ENCODE data around the gene ACAD10.
"Not testable (repeated sequence)": the region's sequence is repeated elsewhere in the genome, so short reads cannot be mapped to it uniquely, and the experiment has no call there.

ACAD10 gene

DNA sequence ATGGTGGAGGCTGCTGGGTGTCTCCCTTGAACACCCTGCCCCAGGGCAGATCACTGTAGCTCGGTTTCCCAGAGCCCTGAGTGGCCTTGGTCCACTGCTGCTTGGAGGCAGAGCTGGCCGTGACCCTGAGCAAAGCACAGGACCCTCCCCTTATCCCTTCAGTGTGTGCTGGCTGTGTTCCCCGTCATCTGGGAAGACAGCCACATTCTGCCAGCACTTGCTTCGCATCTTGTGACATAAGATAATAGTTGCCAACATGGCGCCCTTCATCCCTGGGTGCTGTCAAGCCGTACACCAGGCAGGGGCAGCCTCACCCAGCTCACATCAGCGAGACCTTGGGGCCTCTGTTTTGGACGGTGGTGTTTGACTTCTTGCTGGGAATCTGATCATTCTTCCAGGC is 68.8 kb downstream of the ACAD10 start:
- no peak for DNase-seq

- no peak for DNase-seq
Observed at GRCh38 chr12:111756196-111756595, 70.3 kb downstream of the ACAD10 start.

- no peak for DNase-seq
Observed at GRCh38 chr12:111756681-111757080, 70.8 kb downstream of the ACAD10 start.

DNA sequence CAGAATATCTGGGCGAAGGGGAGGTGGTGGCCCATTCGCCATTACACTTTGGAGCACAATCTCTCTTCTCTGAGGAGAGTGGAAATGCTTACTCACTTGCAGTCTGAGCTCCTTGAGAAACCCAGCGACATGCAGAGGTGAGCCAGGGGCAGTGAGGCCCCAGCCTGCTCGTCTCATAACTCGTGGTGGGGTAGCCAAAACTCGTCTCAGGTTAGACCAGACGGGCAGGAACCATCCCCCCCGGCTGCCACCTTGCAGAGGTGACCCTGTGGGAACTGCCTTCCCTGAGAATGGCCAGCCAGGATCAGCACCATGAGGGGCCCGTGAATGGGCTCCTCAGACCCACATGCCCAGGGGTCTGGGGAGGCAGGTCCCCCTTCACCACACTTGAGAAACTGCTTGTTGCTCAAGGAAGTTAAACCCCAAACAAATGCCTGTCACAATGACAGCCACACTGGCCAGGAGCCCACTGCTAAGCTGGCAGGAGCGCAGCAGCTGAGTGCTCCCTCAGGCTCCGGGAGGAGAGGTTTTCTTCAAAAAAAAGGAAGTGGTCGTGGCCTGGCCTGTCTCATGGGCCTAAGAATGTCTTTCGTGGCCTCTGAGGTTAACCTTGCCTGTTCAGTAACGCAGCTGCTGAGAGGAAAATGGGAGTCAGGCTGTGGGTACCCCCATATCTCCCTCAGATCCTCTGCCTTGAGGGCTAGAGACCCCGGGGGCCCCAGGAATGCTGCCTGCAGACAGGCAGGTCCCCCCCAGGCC is 71.7 kb downstream of the ACAD10 start:
- no peak for DNase-seq

GRCh38 chr12:111758120-111758561 is 72.3 kb downstream of the ACAD10 start:
- no peak for DNase-seq

GRCh38 chr12:111759271-111759670 is 73.4 kb downstream of the ACAD10 start:
- no peak for DNase-seq

GRCh38 chr12:111759991-111760390 is 74.1 kb downstream of the ACAD10 start:
- DNase-seq: no peak

GRCh38 chr12:111761099-111761498 is 75.2 kb downstream of the ACAD10 start:
- DNase-seq: no peak

GRCh38 chr12:111761706-111762105 is 75.9 kb downstream of the ACAD10 start:
- no peak for DNase-seq

- DNase-seq: not testable (repeated sequence)
Observed at GRCh38 chr12:111763552-111763951, 77.7 kb downstream of the ACAD10 start.

GRCh38 chr12:111764120-111764821 is 78.4 kb downstream of the ACAD10 start:
- DNase-seq: no peak

DNA sequence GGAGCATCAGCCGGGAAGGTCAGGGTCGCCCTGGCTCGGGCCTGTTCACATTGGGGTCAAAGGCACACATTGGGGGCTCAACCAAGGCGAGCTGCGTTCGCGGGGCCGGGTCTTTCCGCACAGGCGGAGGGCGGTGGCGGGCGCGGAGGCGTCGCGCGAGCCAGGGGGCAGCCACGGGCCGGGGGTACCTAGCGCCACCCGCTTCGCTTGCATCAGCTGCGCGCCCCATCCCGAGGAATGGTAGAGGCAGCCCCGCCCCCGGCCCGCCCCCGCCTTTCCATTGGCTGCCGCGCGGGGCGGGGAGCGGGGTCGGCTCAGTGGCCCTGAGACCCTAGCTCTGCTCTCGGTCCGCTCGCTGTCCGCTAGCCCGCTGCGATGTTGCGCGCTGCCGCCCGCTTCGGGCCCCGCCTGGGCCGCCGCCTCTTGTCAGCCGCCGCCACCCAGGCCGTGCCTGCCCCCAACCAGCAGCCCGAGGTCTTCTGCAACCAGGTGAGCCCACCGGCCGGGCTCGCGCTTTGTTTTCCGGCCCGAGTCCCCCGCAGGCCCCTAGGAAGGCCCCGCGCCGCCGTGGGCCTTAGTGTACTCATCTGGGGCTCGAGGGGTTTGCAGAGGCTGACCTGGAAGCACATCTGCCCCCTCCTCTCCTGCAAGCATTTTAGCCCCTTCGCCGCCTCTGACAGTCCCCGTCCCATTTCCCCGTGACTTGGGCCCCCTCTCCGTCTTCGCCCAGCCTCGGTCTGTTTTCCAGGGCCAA is 80.9 kb downstream of the ACAD10 start, which contains the start of gene ALDH2:
TSS of gene ALDH2 (plus strand) at position 326 of the 754 bp plus-strand sequence. CDS start at position 376, 50 bp downstream.
- DNase-seq: peak; percentile 23

- DNase-seq: no peak
Observed at GRCh38 chr12:111767362-111768158, 81.7 kb downstream of the ACAD10 start.

- DNase-seq: no peak
Observed at GRCh38 chr12:111768159-111768895, 82.5 kb downstream of the ACAD10 start.

DNA sequence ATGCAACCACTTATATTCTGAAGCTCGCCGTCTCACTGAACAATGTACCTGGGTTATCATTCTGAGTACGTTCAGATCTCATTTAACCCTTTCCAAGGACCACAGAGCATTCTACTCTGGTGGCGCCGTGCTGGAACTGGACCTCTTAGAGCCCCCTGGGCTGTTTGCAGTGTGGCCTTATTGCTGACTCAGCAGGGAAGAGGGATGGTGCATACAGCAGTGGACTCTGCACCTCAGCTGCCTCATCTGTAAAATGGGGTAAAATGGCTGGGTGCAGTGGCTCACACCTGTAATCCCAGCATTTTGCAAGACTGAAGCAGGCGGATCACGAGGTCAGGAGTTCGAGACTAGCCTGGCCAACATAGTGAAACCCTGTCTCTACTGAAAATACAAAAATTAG is 83.7 kb downstream of the ACAD10 start:
- no peak for DNase-seq

DNA sequence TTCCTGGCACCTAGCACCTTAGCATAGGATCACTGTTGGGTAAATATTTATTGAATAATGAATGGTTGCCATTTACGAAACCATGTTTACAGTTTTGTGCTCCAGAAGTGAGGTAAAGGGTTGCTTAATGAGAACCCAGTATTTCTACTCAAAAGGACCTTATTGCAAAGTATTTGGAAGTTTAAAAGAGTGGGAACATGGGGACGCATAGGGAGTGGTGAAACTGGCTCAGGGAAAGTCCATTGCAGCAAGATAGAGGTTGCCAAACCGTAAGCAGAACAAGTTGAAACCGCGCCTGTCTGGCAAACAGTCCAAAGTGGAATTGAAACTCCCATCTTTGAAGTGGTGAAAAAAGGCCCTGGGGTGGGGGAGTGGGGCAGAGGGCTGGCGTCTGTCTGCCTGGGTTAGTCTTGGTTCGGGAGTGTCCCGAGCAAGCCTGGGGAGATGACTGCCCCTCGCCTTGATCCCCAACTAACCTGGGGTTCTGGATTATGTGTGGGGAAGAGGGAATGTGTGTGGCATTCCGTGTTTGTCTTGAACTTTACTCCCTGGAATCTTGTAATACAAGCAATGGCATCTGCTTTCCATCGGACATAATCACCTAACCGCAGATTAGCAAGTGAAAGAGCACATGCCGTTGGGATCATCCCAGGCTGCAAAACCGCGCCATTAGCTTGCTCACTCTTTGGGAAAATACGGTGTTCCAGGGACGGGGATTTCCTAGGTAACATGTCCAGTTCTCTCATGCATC is 88.1 kb downstream of the ACAD10 start:
- no peak for DNase-seq

- no peak for DNase-seq
Observed at GRCh38 chr12:111775205-111776193, 89.6 kb downstream of the ACAD10 start.

DNA sequence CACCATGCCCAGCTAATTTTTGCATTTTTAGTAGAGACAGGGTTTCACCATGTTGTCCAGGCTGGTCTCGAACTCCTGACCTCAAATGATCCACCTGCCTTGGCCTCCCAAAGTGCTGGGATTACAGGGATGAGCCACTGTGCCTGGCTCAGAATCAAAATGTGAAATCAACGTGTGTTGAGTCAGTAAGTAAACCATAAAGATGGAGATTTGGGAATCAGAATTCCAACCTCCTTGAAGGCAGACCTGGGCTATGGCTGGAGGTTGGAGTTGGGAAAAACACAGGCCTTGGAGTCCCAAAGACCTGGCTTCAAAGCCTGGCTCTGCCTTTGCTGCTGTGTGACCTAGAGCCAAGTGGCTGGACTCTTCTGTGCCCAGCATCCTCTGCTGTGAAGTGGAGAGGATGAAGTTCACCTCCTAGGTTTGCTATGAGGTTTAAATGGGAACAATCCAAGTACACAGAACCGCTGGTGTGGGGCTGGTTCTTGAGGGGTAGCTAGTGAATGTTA is 91.0 kb downstream of the ACAD10 start:
- DNase-seq: no peak

- no peak for DNase-seq
Observed at GRCh38 chr12:111777345-111778045, 91.6 kb downstream of the ACAD10 start.
